Glomerular endothelial cell (primary cell): Measurements from ENCODE around the gene TLK1. TPM values are rescaled to one million over a fixed set of nuclear protein-coding genes. Genes with fewer than 3 reads are reported as not detected.
"Not testable (repeated sequence)": the region's sequence is repeated elsewhere in the genome, so short reads cannot be mapped to it uniquely, and the experiment has no call there.

Source experiments
- DNase-seq: peaks from one replicate; pipeline ENCODE4 v3.0.0-alpha.2; 2011; ENCODE audit warnings: low read depth, low spot score; ENCODE audit errors: extremely low read depth
- total RNA-seq: library from RNA; depleted of rRNA; stranded (reverse); fragments of >200 nt; gene quantifications from 2 replicates; pipeline ENCODE4 v1.2.3, GENCODE V29; 2015

Gene TLK1
- total RNA-seq, 1 donor from 2014 or later: 30.8 TPM

DNA sequence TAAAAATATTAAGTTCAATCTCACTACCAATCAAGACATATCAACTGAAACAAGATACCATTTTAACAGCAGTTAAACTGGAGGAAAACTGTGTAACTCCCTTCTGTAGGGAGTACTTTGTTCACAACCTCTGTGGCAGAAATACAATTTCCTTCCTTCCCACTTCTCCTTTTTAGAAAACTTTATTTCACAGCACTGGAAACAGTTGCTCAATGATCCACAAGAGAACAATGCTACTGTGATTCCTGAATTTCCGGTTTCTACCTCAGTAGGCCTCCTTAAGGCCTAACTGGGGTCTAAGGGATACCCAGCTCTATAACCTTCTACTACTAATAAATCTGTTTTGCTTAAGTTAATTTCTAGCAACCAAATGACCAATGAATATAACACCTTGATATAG, 14.1 kb downstream of the TLK1 start:
- DNase-seq: no peak

DNA sequence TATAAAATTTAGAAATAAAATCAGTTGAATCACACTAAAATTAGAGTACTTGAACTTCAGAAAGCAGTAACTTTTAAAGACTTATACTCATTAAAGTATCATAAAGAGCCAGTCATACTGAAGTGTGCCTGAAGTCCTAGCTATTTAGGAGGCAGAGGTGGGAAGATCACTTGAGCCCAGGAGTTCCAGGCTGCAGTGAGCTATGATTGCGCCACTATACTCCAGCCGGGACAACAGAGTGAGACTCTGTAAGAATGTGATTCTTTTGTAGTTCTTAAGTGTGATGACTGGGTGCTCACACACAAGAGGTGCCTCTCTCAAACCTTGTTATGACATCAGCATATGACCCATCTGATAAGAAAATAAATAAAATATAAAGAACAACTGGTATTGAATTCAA, 14.6 kb downstream of the TLK1 start:
- DNase-seq: no peak

DNA sequence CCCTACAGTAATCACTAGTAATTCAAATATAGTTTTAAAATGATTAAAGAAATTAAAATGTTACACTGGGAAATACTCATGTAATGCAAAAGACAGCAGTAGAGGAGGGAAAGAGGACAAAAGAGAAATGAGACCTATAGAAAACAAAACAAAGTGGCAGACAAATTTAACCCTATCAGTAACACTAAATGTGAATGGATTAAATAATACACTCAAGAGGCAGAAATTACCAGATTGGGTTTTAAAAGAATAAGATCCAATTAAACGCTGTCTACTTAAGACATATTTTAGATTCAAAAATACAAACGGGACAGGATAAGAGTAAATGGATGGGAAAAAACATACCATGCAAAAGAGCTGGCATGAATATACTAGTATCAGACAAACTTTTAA, 17.0 kb downstream of the TLK1 start:
- DNase-seq: no peak

DNA sequence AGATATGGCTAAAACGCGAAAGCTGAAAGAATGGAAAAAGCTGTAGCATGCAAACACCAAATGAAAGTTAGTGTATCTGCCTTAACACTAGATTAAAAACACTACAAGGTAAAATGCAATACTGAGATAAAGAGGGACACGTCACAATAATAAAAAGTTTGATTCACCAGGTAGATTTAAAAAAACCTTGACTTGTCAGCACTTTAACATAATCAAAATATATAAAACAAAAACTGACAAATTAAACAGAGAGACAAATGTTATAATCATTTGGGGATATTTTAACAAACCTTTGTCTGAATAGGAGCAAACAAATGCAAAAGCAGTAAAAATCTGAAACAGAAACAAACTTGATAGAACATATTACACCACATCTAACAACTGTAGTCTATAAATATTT, 18.3 kb downstream of the TLK1 start:
- no peak for DNase-seq

DNA sequence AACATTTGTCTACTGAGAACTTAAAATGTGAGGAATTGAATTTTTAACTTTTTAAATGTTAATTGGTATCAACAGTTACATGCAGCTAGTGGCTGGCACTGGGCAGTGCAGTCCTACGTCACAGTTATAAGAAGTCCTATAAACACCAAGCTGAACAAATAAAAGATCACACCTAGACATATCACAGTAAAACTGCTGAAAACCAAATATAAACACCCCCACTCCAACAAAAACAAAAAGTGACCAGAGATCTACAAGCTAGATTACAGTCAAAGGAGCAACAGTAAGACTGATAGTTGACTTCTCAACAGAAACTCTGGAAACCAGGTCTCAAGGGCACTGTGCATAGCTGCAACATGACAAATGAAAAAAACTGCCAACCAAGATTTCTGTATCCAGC, 19.4 kb downstream of the TLK1 start:
- DNase-seq: no peak

DNA sequence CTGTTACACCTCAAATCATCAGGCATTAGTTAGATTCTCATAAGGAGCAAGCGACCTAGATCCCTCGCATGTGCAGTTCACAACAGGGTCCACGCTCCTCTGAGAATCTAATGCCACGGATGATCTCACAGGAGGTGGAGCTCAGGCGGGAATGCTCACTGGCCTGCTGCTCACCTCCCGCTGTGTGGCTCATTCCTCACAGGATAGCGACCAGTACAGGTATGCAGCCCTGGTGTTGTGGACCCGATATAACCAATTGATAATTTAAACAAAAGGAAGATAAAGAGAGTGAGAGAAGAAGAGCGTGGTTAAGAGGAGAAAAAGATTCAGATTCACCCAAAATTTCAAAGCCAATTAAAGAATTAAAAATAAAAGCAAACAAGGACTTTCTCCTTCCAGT, 20.8 kb downstream of the TLK1 start:
- no peak for DNase-seq

DNA sequence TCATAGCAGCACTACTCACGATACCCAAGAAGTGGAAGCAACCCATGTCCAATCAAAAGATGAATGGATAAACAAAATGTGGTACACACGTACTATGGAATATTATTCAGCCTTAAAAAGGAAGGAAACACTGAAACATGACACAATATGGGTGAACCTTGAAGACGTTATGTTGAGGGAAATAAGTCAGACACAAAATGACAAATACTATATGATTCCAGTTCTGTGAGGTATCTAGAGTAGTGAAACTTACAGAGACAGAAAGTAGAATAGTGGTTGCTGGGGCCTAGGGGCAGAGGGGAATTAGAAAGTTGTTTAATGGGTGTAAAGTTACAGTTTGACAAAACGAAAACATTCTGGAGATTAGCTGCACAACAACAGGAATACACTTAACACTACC, 24.7 kb downstream of the TLK1 start:
- DNase-seq: no peak

DNA sequence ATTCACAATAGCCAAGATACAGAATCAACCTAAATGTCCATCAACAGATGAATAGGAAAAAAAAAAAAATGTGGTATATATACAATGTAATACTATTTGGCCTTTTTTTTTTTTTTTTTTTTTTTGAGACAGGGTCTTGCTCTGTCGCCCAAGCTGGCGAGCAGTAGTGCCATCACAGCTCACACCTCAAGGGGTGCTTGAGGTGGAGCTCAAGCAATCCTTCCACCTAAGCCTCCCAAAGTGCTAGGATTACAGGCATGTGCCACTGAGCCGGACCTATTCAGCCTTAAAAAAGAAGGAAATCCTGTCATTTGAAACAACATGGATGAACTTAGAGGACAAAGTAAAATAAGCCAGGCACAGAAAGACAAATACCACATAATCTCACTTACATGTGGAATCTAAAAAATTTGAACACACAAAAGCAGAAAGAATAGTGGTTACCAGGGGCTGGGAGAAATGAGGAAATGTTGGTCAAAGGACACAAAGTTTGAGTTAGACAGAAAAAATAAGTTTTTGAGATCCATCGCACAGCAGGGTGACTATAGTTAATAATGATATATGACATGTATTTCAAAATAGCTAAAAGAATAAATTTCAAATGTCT, 26.0 kb downstream of the TLK1 start:
- DNase-seq: no peak

DNA sequence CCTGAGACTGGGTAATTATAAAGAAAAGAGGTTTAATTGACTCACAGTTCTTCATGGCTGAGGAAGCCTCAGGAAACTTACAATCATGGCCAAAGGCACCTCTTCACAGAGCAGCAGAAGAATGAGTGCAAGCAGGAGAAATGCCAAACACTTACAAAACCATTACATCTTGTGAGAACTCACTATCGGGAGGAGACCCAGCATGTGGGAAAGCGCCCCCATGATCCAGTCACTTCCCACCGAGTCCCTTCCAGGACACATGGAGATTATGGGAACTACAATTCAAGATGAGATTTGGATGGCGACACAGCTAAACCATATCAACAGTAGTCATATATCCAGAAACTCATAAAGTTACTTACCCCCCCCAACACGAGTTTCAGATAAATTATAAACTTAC, 28.6 kb downstream of the TLK1 start:
- DNase-seq: no peak

DNA sequence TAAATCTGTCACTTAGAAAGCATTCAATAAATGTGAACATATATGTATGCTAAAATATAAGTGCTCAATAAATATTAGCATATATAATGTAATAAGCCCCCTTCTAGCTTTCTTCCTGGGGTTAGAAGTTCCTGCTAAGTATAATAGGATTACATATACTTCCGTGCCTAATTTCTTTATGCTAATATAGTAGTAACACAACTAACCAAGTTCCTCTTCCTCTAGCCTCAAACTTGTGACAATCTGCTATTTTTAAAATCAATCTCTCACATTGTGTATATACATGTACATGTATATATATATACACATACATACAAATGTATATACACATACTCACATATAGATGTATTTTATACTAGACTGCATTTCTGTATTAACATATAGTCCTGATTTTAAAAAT, 32.2 kb downstream of the TLK1 start:
- no peak for DNase-seq

DNA sequence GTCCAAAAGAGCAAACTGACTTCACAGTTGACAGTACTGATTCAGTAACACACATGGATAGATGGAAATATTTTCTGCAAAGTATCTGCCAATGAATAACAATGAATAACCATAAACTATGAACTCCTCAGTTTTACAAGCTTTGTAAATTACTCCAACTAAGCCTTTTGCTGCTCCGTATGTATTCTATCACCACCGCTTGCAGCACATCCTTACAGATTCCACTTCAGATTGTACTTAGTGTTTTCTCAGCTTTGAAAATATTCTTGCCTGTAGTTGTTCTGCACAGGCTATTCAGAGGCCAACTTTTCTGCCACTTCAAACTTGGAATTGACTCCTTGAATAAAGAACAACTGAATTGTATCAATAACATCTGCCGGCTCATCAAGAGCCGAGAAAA, 36.2 kb downstream of the TLK1 start:
- DNase-seq: no peak

DNA sequence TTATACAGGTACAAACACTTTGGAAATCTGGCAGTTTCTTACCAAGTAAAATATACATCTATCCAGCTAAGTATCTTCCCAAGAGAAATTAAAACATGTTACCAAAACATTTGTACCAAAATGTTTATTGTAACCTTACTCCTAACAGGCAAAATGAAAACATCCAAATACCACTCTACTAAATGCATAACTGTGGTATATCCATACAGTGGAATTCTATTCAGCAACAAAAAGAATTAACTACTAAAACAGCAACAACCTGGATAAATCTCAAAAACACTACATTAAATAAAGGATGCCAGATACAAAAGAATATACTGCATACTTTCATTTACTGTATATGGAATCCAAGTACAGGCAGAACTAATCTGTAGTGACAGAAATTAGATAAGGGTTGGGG, 51.1 kb downstream of the TLK1 start:
- no peak for DNase-seq

DNA sequence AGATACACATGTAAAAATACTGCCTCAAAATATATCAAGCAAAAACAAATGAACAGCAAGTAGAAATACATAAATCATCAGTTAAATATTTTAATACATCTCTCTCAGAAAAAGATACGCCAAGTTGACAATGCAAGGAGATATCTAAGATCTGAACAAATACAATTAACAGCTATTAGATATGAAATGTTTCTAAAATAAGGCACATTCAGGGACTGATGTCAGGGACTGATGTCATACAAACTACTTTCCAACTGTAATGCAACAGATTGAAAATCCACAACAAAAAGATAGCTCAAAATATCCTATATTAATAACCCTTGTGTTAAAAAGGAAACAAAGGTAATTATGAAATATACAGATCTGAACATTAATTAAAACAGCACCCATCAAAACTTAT, 51.7 kb downstream of the TLK1 start:
- DNase-seq: no peak

DNA sequence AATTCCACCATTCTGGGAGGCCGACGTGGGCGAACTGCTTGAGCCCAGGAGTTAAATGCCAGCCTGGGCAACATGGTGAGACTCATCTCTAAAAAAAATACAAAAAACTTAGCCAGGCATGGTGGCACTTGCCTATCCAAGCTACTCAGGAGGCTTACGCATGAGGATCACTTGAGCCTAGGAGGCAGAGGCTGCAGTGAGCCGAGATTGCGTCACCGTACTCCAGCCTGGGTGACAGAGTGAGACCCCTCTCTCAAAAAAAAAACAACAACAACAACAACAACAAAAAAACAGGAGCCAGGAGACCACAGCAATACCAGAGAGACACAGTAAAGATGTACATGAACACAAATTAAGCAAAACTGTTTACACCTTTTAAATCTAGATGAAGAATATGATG, 52.9 kb downstream of the TLK1 start:
- no peak for DNase-seq

DNA sequence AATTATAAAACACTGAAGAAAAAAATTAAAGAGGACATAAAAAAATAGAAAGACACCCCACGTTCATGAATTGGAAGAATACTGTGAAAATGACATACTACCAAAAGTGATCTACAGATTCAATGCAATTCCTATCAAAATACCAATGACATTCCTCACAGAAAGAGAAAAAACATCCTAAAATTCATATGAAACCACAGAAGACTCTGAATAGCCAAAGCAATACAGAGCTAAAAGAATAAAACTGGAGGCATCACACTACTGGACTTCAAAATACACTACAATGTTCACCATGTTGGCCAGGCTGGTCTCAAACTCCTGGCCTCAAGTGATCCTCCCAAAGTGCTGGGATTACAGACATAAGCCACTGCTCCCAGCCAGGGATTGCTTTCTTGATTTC, 56.3 kb downstream of the TLK1 start:
- no peak for DNase-seq

DNA sequence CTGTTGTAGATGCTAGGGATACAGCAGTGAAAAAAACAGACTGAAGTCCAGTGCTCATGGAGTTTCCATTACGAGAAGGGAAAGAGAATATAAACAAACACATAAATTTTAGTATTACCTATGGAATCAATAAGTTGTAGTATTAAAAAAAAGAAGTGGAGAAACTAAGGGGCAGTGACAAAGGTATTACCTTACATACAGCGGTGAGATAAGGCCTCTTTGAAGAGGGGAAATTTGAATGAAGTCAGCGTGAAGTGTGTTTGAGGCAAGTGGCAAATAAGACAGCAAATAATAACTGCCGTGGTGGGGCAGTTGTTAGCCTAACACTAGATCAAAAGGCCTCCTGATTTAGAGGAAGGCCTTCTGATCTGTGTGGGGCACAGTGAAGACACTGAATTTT, 57.9 kb downstream of the TLK1 start:
- no peak for DNase-seq

DNA sequence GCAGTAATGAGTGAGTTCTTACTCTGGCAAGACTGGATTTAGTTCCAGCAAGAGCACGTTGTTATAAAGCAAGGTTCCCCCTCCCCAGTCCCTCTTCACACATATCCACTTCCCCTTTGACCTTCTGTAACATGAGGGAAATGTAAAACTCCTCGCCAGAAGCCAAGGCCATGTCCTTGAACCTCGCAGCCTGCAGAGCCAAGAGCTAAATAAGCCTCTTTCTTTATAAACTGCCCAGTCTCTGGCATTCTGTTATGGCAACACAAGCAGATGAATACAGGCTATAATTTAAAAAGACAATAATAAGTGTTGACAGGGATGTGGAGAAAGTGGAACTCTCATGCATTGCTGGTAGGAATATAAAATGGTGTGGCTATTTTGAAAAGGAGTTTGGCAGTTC, 60.3 kb downstream of the TLK1 start:
- DNase-seq: no peak

DNA sequence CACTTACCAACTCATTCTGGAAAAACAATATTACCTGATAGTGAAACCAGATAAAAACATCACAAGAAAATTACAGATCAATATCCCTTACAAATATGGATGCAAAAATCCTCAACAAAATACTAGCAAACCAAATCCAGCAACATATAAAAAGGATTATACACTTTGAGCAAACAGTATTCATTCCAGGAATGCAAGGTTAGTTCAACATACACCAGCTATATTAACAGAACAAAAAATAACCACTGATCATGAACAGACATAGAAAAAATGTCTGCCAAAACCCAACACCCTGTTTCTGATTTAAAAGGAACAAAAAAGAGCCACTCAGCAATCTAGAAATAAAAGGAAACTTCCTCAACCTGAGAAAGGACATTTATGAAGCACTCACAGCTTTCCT, 62.1 kb downstream of the TLK1 start:
- DNase-seq: no peak

DNA sequence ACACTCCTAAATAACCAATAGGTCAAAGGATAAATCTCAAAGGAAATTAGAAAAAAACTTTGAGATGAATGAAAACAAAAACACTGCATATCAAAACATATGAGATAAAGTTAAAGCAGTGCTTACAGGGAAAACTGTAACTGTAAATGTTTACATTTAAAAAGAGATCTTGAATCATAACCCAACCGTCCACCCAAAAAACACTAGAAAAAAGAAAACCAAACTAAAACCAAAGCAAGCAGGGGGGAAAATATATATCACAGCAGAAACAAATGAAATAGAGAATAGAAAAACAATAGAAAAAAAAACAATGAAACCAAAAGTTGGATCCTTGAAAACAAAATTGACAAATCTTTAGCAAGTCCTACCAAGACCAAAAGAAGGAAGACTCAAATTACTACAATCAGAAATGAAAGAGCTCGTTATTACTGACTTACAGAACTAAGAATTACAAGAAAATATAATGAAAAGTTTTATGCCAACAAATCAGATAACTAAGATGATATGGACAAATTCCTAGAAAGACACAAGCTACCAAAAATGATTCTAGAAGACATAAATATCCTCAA, 65.6 kb downstream of the TLK1 start:
- no peak for DNase-seq

DNA sequence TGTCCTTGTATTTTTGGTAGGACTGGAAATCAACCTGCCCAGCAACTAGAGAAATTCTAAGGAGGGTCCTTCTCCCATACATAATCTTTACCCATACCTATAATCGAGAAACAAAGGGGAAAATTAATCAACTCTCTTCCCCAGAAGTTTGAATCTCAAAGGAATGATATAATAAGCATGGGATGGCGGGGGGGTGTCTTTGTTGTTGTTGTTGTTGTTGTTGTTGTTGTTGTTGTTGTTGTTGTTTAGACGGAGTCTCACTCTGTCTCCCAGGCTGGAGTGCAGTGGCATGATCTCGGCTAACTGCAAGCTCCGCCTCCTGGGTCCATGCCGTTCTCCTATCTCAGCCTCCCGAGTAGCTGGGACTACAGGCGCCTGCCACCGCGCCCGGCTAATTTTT, 69.2 kb downstream of the TLK1 start:
- DNase-seq: not testable (repeated sequence)

DNA sequence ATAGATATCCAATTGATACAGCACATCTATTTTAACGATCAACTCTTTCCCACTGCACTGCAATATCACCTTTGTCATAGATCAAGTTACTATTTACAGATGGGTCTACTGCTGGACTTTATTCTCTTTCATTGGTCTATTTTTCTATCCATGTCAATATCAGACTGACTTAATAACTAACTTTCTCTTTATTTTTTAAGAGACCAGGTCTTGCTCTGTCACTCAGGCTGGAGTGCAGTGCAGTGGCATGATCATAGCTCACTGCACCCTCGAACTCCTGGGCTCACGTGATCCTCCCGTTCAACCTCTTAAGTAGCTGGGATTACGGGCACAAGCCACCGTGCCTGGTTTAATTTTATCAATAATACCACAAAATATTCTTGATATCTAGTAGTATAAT, 71.2 kb downstream of the TLK1 start:
- DNase-seq: no peak

DNA sequence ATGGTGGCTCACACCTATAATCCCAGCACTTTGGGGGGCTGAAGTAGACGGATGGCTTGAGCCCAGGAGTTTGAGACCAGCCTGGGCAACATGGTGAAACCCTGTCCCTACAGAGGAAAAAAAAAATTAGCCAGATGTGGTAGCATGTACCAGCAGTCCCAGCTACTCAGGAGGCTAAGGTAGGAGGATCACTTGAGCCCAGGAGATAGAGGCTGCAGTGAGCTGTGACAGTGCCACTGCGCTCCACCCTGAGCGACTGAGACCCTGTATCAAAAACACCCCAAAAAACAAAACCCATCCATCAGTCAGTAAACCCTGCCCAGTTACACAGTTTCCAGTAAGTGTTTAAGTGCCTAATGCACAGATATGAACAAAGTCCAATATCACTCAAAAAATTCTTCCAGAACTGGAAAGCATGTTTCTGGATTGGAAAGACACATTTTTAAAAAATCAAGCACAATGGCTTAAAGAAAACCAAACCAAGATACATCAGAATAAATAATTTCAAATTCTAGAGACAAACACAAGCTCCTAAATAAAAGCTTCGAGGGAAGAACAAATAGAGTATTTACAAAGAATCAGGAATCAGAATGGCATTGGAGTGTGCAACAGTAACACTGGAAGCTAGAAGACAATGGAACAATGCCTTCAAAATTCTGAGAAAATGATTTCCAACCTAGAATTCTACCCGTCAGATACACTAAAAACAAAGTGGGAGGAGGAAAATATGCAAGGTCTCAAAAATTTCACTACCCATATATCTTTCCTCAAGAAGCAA, 72.4 kb downstream of the TLK1 start:
- no peak for DNase-seq

DNA sequence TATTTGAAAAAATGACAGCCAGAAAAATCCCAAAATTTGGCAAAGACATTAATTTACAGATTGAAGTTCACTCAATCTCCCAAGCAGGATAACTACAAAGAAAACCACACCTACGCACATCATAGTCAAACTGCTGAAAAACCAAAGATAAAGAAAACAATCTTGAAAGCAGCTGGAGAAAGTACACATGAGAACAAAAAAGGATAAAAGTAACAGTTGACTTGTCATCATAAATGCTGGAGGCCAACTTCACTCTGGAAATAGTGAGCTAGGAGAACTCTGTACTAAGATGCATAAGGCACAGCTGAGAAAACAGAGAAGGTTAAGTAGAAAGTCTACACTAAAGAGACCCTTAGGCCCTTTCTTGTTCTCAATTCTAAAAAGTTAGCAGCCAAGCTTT, 73.1 kb downstream of the TLK1 start:
- DNase-seq: no peak
